Endothelial cell of umbilical vein (primary cell): ENCODE measurements around the gene NRXN3.

Experiments
- CTCF ChIP-seq, 2 donors: IDR thresholded peaks; 1 replicate in 1 of 2; 2 replicates in 1 of 2; pipeline ENCODE4 v1.5.1; 2011; ENCODE audit warnings: low read length in 2 of 2, mild to moderate bottlenecking in 2 of 2, moderate library complexity in 2 of 2, control low read depth in 1 of 2, inconsistent platforms in 1 of 2, low read depth in 1 of 2; ENCODE audit not compliant: insufficient read depth in 1 of 2; ENCODE audit errors: extremely low read depth in 1 of 2
- POLR2AphosphoS5 ChIP-seq: IDR thresholded peaks from 2 replicates; pipeline ENCODE4 v1.6.1; 2012; ENCODE audit warnings: low read depth, mild to moderate bottlenecking, control low read depth, low read length, moderate library complexity; ENCODE audit not compliant: insufficient read depth

- TF ChIP-seq CTCF (IDR thresholded peaks at IDR 0.05; ENCODE audit: extremely low read depth in 1 of 2, insufficient read depth in 1 of 2, low read depth in 1 of 2, low read length in 2 of 2) (no peak), POLR2AphosphoS5 (no peak)
Measured at GRCh38 chr14:79318371-79318770, 1148.2 kb downstream of the NRXN3 start.
